Esophagus squamous epithelium (tissue), 4 donors: Measurements from ENCODE around the gene SEMA4D.

Source experiments
- POLR2A ChIP-seq, 4 donors: fragments of 450-650 bp; IDR thresholded peaks; one replicate each; pipeline ENCODE4 v1.6.1; 2017; ENCODE audit warnings: antibody characterized with exemption in 4 of 4, mild to moderate bottlenecking in 4 of 4, moderate library complexity in 3 of 4
- TF ChIP-seq, protein P1 (sequence below), 6 experiments: fragments of 450-650 bp in 4 of 6; fragments of 200-600 bp in 2 of 6; sonication (generic) in 2 of 6; IDR thresholded peaks; one replicate each; pipeline ENCODE4 v1.5.1; 2016 to 2019; ENCODE audit warnings: antibody characterized with exemption in 6 of 6, mild to moderate bottlenecking in 4 of 6, moderate library complexity in 4 of 6

DNA sequence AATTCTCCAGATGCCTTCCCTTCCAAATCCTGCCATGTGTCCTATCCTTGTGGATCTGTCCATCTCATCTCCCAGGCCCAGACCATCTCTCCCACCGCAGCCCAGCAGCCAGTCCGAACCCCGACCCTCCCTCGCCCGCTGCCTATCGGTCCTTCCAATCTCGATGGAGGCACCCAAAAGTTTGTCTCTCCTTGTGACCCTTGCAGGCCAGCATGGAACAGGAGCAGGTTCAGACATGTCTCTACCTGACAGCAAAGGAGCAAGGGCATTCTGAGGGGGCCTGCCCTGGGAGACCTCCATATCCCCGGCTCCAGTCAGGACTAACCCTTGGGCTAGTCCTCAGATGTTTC, 51.0 kb downstream of the SEMA4D start:
- TF ChIP-seq, protein P1, sequence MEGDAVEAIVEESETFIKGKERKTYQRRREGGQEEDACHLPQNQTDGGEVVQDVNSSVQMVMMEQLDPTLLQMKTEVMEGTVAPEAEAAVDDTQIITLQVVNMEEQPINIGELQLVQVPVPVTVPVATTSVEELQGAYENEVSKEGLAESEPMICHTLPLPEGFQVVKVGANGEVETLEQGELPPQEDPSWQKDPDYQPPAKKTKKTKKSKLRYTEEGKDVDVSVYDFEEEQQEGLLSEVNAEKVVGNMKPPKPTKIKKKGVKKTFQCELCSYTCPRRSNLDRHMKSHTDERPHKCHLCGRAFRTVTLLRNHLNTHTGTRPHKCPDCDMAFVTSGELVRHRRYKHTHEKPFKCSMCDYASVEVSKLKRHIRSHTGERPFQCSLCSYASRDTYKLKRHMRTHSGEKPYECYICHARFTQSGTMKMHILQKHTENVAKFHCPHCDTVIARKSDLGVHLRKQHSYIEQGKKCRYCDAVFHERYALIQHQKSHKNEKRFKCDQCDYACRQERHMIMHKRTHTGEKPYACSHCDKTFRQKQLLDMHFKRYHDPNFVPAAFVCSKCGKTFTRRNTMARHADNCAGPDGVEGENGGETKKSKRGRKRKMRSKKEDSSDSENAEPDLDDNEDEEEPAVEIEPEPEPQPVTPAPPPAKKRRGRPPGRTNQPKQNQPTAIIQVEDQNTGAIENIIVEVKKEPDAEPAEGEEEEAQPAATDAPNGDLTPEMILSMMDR (IDR thresholded peaks at IDR 0.05) = no peak
- TF ChIP-seq POLR2A (IDR thresholded peaks at IDR 0.05) = no peak
